ENCODE results near the gene AVPR2. TPM values are rescaled to one million over a fixed set of nuclear protein-coding genes. Genes with fewer than 3 reads are reported as not detected.

The AVPR2 gene
- total RNA-seq, 4 donors from 2014 or later: 0.53 to 5.0 (median 1.1) TPM

DNA sequence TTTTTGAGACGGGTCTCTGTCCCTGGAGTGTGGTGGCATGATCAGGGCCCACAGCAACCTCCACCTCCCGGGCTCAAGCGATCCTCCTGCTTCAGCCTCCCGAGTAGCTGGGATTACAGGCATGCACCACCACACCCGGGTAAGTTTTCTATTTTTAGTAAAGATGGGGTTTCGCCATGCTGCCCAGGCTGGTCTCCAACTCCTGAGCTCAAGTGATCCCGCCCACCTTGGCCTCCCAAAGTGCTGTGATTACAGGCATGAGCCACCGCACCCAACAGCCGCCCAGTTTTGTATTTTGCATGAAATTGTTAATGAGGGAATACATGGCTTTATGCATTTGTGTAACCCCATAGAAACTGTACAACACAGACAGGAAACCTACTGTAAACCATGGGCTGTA, 24.4 kb downstream of the AVPR2 start:
- no peaks in the 10 kb centered on the region for H3K27me3 ChIP-seq
- H3K9me3 ChIP-seq: no peaks in the 10 kb centered on the region
- no peak for DNase-seq
- H3K27ac ChIP-seq: peak overlapping the region; percentile 66 to 96 (median 83)
- TF ChIP-seq CTCF (IDR thresholded peaks at IDR 0.05) (no peak), POLR2A (IDR thresholded peaks at IDR 0.05) (no peak)
- H3K4me3 ChIP-seq: peak overlapping the region in 2 of 4 donors; percentile 30 to 63
- H3K36me3 ChIP-seq: peaks cover 0 to 21% (median 0%) of the 10 kb centered on the region in 3 donors
- H3K4me1 ChIP-seq: peaks cover 0 to 27% (median 12%) of the 10 kb centered on the region in 4 donors

GRCh38 chrX:153929576-153929975, 25.1 kb downstream of the AVPR2 start:
- TF ChIP-seq CTCF (IDR thresholded peaks at IDR 0.05): no peak
- TF ChIP-seq POLR2A (IDR thresholded peaks at IDR 0.05): no peak
- no peak overlapping the region for H3K4me3 ChIP-seq
- peak overlapping the region in 3 of 4 donors; percentile 66 to 96 (median 95) for H3K27ac ChIP-seq
- H3K9me3 ChIP-seq: no peaks in the 10 kb centered on the region
- no peak for DNase-seq
- H3K36me3 ChIP-seq: peaks cover 0 to 21% (median 0%) of the 10 kb centered on the region in 3 donors
- peaks cover 0 to 31% (median 12%) of the 10 kb centered on the region in 4 donors for H3K4me1 ChIP-seq
- H3K27me3 ChIP-seq: no peaks in the 10 kb centered on the region

GRCh38 chrX:153930011-153930910, 25.8 kb downstream of the AVPR2 start:
- Histone ChIP-seq H3K36me3 (peaks cover 0 to 21% (median 0%) of the 10 kb centered on the region in 3 donors), H3K27me3 (no peaks in the 10 kb centered on the region), H3K4me3 (no peak overlapping the region), H3K27ac (no peak overlapping the region), H3K9me3 (no peaks in the 10 kb centered on the region), H3K4me1 (peaks cover 0 to 32% (median 12%) of the 10 kb centered on the region in 4 donors)
- no peak for DNase-seq
- TF ChIP-seq CTCF (IDR thresholded peaks at IDR 0.05): no peak
- no peak for TF ChIP-seq POLR2A (IDR thresholded peaks at IDR 0.05)

- H3K27me3 ChIP-seq: no peaks in the 10 kb centered on the region
- H3K4me1 ChIP-seq: peaks cover 0 to 37% (median 11%) of the 10 kb centered on the region in 4 donors
- TF ChIP-seq CTCF (IDR thresholded peaks at IDR 0.05) (no peak), POLR2A (IDR thresholded peaks at IDR 0.05) (no peak)
- H3K27ac ChIP-seq: no peak overlapping the region
- no peaks in the 10 kb centered on the region for H3K9me3 ChIP-seq
- DNase-seq: no peak
- H3K36me3 ChIP-seq: peaks cover 0 to 21% (median 0%) of the 10 kb centered on the region in 3 donors
- no peak overlapping the region for H3K4me3 ChIP-seq
These were observed 26.7 kb downstream of the AVPR2 start for GRCh38 chrX:153931151-153931550.

DNA sequence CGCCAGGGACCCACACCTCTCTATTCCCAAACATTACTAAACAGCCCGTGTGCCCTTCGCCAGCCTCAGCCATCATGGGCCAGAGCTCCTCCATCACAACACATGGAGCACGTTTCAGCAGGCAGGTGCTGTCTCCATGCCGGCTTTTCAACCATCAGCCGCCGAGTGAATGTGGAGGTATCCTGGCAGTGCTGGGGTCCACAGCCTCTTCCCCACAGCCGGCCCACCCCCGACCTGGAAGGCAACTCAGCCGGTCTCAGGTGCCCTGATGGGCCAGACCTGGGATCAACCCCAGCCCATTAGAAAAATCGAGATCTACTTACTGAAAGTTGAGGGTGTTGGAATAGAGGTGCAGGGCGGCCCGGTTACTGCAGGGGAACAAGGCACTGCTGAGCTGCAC, 27.3 kb downstream of the AVPR2 start:
- no peak overlapping the region for H3K4me3 ChIP-seq
- H3K4me1 ChIP-seq: peaks cover 0 to 31% (median 9%) of the 10 kb centered on the region in 4 donors
- TF ChIP-seq POLR2A (IDR thresholded peaks at IDR 0.05): no peak
- TF ChIP-seq CTCF (IDR thresholded peaks at IDR 0.05): no peak
- no peak for DNase-seq
- no peaks in the 10 kb centered on the region for H3K27me3 ChIP-seq
- H3K36me3 ChIP-seq: peaks cover 0 to 21% (median 0%) of the 10 kb centered on the region in 3 donors
- no peaks in the 10 kb centered on the region for H3K9me3 ChIP-seq
- H3K27ac ChIP-seq: no peak overlapping the region

Measured in Peyer's patch (tissue), 4 donors.